Glutamatergic neuron (in vitro differentiated cells): ENCODE measurements around the gene NR1D1. TPM values are rescaled to one million over a fixed set of nuclear protein-coding genes. Genes with fewer than 3 reads are reported as not detected.
A peak's percentile ranks its signal among the peaks of the same experiment; 100 is the strongest.

Experiments used
- DNase-seq: peaks from one replicate; pipeline ENCODE4 v3.0.0; 2022
- H3K27ac Mint-ChIP-seq: one replicate; pipeline ENCODE4 v1.8.0; 2020; ENCODE audit warnings: mild to moderate bottlenecking, mixed read lengths, inconsistent platforms; ENCODE audit not compliant: unreplicated experiment
- H3K27me3 Mint-ChIP-seq: one replicate; pipeline ENCODE4 v1.8.0; 2020; ENCODE audit warnings: mild to moderate bottlenecking, moderate library complexity, mixed read lengths, inconsistent platforms; ENCODE audit not compliant: unreplicated experiment
- H3K36me3 Mint-ChIP-seq: one replicate; pipeline ENCODE4 v1.8.0; 2020; ENCODE audit warnings: mild to moderate bottlenecking, mixed read lengths, inconsistent platforms; ENCODE audit not compliant: unreplicated experiment
- H3K4me1 Mint-ChIP-seq: one replicate; pipeline ENCODE4 v1.8.0; 2020; ENCODE audit warnings: mild to moderate bottlenecking, low read depth, mixed read lengths, inconsistent platforms; ENCODE audit not compliant: unreplicated experiment
- H3K4me3 Mint-ChIP-seq: one replicate; pipeline ENCODE4 v1.8.0; 2020; ENCODE audit warnings: mild to moderate bottlenecking, mixed read lengths, inconsistent platforms; ENCODE audit not compliant: unreplicated experiment
- H3K9me3 Mint-ChIP-seq: one replicate; pipeline ENCODE4 v1.8.0; 2020; ENCODE audit warnings: mild to moderate bottlenecking, moderate library complexity, mixed read lengths, inconsistent platforms; ENCODE audit not compliant: unreplicated experiment
- total RNA-seq: library from RNA; stranded (reverse); fragmentation: NEBNext Ultra II Directional; extraction: Animal tissue kit (Norgen Biotek cat#: 25700); gene quantifications from one replicate; pipeline ENCODE4 v1.2.1, GENCODE V29; 2021; ENCODE audit not compliant: unreplicated experiment
- TF ChIP-seq, protein P1 (sequence below): fragments of 200-600 bp; sonication (generic); IDR thresholded peaks from one replicate; pipeline ENCODE4 v1.5.0; 2021; ENCODE audit not compliant: partially characterized antibody, unreplicated experiment

Gene NR1D1
- total RNA-seq, 1 donor from 2014 or later = 1.3 TPM

DNA sequence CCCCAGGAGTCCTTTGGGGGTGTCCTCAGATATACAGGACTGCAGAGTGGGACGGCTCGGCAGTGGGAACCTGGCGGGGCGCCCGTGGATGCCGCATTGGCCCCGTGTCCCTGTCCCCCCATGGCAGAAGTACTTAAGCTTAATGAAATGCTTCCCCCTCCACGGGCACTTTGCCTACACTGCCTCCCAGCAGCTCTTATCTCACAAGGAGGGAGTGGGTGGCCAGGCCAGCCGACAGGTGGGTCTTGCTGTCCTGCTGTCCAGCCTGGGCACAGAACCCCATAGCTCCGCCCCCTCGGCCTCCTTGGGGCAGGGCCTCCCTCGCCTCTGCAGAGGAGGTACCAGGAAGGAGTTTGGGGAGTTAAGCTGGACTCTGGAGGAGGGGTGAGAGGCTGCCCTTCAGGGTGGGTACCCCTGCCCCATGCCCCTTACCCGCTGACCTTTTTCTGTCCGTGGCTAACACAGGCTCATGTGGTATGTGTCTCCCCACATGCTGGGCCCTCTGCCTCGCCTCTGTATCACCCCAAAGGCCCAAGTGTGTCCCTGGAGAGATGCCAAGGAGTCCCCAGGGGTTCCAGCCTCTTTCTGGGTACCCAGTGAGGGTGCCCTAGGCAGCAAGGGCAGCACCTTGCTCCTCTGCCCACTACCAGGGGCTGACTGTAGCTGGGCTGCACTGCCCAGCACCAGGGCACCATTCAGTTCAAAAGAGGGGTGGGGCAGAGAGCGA, 28.9 kb downstream of the NR1D1 start:
- DNase-seq = no peak
- peaks cover 15% of the 10 kb centered on the region for H3K4me1 Mint-ChIP-seq
- no peak overlapping the region for H3K4me3 Mint-ChIP-seq
- peaks cover 5% of the 10 kb centered on the region for H3K9me3 Mint-ChIP-seq
- TF ChIP-seq, protein P1, sequence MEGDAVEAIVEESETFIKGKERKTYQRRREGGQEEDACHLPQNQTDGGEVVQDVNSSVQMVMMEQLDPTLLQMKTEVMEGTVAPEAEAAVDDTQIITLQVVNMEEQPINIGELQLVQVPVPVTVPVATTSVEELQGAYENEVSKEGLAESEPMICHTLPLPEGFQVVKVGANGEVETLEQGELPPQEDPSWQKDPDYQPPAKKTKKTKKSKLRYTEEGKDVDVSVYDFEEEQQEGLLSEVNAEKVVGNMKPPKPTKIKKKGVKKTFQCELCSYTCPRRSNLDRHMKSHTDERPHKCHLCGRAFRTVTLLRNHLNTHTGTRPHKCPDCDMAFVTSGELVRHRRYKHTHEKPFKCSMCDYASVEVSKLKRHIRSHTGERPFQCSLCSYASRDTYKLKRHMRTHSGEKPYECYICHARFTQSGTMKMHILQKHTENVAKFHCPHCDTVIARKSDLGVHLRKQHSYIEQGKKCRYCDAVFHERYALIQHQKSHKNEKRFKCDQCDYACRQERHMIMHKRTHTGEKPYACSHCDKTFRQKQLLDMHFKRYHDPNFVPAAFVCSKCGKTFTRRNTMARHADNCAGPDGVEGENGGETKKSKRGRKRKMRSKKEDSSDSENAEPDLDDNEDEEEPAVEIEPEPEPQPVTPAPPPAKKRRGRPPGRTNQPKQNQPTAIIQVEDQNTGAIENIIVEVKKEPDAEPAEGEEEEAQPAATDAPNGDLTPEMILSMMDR = no peak
- H3K27me3 Mint-ChIP-seq = peaks cover 13% of the 10 kb centered on the region
- H3K36me3 Mint-ChIP-seq = no peaks in the 10 kb centered on the region
- H3K27ac Mint-ChIP-seq = no peak overlapping the region

DNA sequence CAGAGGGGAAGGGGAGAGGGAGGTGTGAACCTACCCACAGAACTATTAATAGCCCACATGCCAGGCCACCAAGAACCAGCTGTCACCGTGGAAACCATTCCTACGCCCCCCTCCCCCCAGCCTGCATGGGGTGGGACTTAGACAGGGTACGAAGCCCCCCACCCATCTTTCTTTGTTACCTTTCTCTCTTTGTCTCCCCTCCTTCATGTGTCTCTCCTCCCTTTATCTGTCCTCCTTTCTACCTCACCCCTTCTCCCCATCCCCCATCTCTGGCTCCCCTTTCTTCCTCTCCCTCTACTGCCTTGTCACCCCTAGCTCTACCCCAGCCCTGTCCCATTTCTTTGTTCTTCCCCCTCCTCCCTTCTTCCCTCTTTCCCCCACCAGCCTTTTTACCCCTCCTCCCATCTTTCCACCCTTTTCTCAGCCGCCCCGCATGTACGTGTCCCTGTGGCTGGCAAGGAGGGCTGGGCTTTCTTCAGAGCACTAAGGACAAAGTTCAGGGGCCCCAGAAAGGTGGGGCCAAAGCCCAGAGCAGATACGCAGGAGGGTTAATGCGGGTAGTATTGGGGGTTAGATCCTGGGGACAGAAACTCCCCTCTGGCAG, 29.6 kb downstream of the NR1D1 start:
- H3K9me3 Mint-ChIP-seq = peaks cover 5% of the 10 kb centered on the region
- peaks cover 13% of the 10 kb centered on the region for H3K27me3 Mint-ChIP-seq
- H3K4me3 Mint-ChIP-seq = no peak overlapping the region
- H3K27ac Mint-ChIP-seq = no peak overlapping the region
- peaks cover 11% of the 10 kb centered on the region for H3K4me1 Mint-ChIP-seq
- DNase-seq = no peak
- H3K36me3 Mint-ChIP-seq = no peaks in the 10 kb centered on the region
- TF ChIP-seq, protein P1 = no peak

DNA sequence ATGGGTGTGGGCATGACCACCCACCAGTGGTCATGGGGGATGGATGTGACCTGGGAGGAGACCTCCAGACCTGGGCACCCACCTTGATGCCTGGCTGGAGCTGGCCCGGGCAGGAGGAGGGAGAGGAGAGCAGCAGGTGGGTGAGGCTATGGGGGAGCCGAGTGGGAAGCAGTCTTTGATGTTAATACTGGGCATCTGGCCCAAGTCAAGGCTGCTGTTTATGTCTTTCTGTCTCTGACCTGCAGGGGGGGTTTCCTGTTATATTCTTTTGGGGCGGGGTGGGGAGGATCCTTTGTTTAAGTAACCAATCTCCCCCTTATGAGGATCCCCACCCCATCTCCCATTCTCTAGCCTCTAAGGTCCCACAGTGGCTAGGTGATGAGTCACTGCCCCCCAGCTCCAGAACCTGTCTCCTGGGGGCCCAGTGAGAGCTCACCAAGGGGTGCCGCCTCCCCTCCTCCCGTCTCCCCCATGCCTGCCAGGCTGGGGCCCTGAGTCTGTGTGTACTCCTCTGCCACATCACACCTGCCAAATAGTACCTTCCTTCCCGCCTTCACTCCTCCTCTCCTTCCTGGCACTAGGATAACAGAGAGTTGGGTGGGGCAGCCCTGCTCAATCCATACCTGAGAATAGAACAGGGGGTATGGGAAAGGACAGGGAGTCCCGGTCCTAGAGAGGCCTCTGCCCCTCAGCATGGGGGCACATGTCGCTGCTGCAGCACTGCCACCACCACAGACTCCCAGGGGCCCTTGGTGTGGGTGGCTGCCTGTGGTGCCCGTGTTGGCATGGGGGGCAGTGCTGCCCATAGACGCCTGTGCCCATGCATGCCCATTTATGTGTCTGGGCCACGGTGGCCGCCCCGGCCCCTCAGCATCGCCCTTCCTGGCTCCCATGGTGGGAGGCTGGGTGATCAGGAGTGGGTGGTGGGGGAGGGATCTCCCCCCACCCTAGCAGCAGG, 30.4 kb downstream of the NR1D1 start:
- no peak for DNase-seq
- Mint-ChIP-seq H3K4me3 (peak overlapping the region; percentile 46), H3K9me3 (peaks cover 5% of the 10 kb centered on the region), H3K36me3 (no peaks in the 10 kb centered on the region), H3K4me1 (peaks cover 12% of the 10 kb centered on the region), H3K27me3 (peaks cover 13% of the 10 kb centered on the region), H3K27ac (peak overlapping the region; percentile 64)
- TF ChIP-seq, protein P1 = peak; percentile 30

DNA sequence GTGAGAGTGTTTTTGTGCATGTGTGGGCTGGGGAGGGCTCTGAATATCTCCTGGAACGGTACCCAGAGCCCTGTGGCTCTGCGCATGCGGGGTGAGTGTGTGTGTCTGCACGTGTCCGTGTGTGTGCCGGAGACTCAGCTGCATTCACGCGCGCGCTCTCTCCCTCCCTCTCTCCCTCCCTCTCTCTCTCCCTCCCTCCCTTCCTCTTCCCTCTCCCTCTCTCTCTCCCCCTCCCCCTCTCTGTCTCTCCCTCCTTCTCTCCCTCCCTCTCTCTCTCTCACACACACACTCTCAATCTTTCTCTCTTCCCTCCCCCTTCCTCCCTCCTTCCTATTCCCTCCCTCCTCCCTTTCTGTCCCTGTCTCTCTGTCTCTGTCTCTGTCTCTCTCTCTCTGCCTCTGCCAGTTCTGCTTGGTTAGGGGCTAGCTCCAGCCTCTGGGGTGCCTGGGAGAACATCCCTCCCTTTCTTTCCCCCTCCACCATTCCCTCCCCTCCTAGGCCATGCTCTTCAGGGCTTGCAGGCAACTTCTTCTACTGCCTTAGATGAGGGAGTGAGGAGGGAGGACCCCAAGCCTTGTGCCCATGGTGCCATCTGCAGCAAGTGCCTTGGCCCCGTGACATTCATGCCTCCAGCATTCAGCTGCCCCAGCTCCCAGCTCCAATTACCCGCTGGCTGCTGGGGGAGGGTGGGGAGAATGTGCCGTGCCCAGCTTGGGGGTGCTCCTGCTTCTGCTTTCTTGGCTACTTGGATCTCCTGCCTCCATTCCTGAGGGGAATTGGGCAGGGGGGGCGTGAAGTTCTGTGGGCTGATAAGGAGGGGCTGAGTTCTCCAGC, 31.3 kb downstream of the NR1D1 start:
- peaks cover 17% of the 10 kb centered on the region for H3K4me1 Mint-ChIP-seq
- peaks cover 5% of the 10 kb centered on the region for H3K9me3 Mint-ChIP-seq
- peak; percentile 58 for DNase-seq
- H3K27ac Mint-ChIP-seq = peak overlapping the region; percentile 64
- peaks cover 13% of the 10 kb centered on the region for H3K27me3 Mint-ChIP-seq
- H3K36me3 Mint-ChIP-seq = no peaks in the 10 kb centered on the region
- TF ChIP-seq, protein P1 = no peak
- H3K4me3 Mint-ChIP-seq = peak overlapping the region; percentile 30
